Measurements from ENCODE around the gene PTPRQ. TPM values are rescaled to one million over a fixed set of nuclear protein-coding genes. Genes with fewer than 3 reads are reported as not detected.
"Not testable (repeated sequence)": the region's sequence is repeated elsewhere in the genome, so short reads cannot be mapped to it uniquely, and the experiment has no call there.

The PTPRQ gene
- total and polyA plus RNA-seq, 10 donors, result under 0.01 to 0.09 (median 0.03) TPM; not detected in 7

DNA sequence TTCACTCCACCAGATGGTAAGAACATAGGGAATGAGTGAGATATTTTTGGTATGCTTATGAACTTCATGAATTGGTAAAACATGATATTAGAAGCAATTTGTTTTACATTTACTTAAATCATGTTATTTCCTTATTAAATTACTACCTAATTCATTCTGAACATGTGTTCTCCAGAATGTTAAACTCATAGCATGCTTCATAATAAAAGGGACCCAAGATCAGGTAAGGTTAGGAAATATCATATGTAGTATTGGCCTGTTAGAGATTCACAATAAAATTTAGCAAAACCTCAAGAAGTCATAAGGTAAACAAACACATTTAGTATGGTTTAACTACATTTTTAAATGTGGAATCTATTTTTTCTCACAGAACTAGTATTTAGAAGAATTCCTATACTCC lies 28.2 kb downstream of the PTPRQ start:
- TF ChIP-seq POLR2AphosphoS5 (IDR thresholded peaks at IDR 0.05), result no peak
- TF ChIP-seq, protein P1, sequence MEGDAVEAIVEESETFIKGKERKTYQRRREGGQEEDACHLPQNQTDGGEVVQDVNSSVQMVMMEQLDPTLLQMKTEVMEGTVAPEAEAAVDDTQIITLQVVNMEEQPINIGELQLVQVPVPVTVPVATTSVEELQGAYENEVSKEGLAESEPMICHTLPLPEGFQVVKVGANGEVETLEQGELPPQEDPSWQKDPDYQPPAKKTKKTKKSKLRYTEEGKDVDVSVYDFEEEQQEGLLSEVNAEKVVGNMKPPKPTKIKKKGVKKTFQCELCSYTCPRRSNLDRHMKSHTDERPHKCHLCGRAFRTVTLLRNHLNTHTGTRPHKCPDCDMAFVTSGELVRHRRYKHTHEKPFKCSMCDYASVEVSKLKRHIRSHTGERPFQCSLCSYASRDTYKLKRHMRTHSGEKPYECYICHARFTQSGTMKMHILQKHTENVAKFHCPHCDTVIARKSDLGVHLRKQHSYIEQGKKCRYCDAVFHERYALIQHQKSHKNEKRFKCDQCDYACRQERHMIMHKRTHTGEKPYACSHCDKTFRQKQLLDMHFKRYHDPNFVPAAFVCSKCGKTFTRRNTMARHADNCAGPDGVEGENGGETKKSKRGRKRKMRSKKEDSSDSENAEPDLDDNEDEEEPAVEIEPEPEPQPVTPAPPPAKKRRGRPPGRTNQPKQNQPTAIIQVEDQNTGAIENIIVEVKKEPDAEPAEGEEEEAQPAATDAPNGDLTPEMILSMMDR (IDR thresholded peaks at IDR 0.05 in 8 of 11, conservative IDR thresholded peaks at IDR 0.05 in 3 of 11), result no peak
- TF ChIP-seq POLR2A (IDR thresholded peaks at IDR 0.05), result no peak
- no peak for DNase-seq
- no peaks in the 10 kb centered on the region for H3K36me3 ChIP-seq
- no peaks in the 10 kb centered on the region for H3K9me3 ChIP-seq
- H3K4me1 ChIP-seq, result no peaks in the 10 kb centered on the region
- H3K27me3 ChIP-seq (replicated peaks in 1 of 7), result no peaks in the 10 kb centered on the region
- no peak overlapping the region for H3K4me3 ChIP-seq
- H3K27ac ChIP-seq, result no peak overlapping the region
- intact Hi-C loops (cut with DNase I; ENCODE audit: low total_unique reads), result no loop called here

DNA sequence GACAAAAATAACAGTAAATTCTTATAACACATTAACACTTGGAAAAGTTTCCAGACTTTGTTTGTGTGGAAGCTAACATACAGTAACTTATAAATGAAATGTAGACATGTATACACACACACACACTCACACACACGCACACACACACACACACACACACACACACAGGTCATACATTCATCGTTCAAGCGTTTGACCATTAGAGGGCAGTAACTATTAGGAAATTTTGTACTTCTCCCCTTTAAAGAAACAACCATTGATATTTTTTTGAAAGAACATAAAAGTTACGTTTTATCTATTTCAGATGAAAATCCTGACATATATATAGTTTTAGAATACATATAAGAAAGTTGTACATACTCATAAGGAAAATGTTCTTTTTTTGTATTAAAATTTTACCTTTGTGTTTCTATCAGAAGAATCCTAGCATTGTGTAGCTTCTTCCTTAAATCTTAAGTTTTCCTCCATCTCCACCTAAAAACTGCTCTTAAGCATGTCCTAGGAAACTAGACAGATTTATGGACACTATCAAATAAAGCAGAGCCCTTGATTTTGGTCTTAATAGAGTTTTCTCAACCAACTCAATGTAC lies 29.0 kb downstream of the PTPRQ start:
- no peaks in the 10 kb centered on the region for H3K9me3 ChIP-seq
- TF ChIP-seq, protein P1 (IDR thresholded peaks at IDR 0.05 in 8 of 11, conservative IDR thresholded peaks at IDR 0.05 in 3 of 11), result peak in 1 of 11 experiments; percentile 17
- TF ChIP-seq POLR2A (IDR thresholded peaks at IDR 0.05) (no peak), POLR2AphosphoS5 (IDR thresholded peaks at IDR 0.05) (no peak)
- H3K27ac ChIP-seq, result no peak overlapping the region
- intact Hi-C loops (cut with DNase I; ENCODE audit: low total_unique reads), result no loop called here
- no peak for DNase-seq
- H3K4me1 ChIP-seq, result no peaks in the 10 kb centered on the region
- WGBS, 5 donors, result 6 to 12% (median 12%) methylated on average over 4 of the region's 4 CpGs
- H3K36me3 ChIP-seq, result no peaks in the 10 kb centered on the region
- no peak overlapping the region for H3K4me3 ChIP-seq
- H3K27me3 ChIP-seq (replicated peaks in 1 of 7), result no peaks in the 10 kb centered on the region

DNA sequence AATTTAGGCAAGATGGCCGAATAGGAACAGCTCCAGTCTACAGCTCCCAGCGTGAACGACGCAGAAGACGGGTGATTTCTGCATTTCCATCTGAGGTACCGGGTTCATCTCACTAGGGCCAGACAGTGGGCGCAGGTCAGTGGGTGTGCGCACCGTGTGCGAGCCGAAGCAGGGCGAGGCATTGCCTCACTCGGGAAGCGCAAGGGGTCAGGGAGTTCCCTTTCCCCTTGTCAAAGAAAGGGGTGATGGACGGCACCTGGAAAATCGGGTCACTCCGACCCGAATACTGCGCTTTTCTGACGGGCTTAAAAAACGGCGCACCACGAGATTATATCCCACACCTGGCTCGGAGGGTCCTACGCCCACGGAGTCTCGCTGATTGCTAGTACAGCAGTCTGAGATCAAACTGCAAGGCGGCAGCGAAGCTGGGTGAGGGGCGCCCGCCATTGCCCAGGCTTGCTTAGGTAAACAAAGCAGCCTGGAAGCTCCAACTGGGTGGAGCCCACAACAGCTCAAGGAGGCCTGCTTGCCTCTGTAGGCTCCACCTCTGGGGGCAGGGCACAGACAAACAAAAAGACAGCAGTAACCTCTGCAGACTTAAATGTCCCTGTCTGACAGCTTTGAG lies 33.6 kb downstream of the PTPRQ start:
- intact Hi-C loops (cut with DNase I; ENCODE audit: low total_unique reads); H3K27me3 ChIP-seq (replicated peaks in 1 of 7); H3K27ac ChIP-seq; H3K4me1 ChIP-seq; H3K4me3 ChIP-seq; H3K9me3 ChIP-seq; H3K36me3 ChIP-seq: not testable (repeated sequence)
- 88 to 95% (median 92%) methylated on average over 29 to 31 of the region's 31 CpGs for WGBS, 5 donors
- DNase-seq, result peak; percentile 59

DNA sequence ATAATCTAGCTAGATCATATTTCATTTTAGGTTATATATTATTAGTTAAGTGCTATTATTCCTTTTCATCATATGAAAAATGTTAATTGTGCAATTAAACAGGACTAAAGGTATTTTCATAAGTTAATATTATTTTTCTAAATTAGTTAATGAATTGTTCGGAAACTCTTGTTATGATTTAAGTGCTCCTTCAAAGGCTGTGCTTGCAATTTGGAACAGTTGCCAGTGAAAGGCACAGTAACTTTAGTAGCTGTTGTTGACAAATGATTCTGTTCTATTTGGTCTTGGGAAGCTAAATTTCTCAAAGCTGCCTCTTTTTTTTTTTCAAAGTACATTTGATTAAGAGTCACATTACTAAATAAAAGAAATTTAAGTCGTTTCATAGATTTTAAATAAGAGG lies 40.7 kb downstream of the PTPRQ start:
- no peak overlapping the region for H3K27ac ChIP-seq
- H3K36me3 ChIP-seq, result no peaks in the 10 kb centered on the region
- intact Hi-C loops (cut with DNase I; ENCODE audit: low total_unique reads), result no loop called here
- no peak overlapping the region for H3K4me3 ChIP-seq
- DNase-seq, result no peak
- H3K4me1 ChIP-seq, result no peaks in the 10 kb centered on the region
- 57 to 68% (median 65%) methylated on average over 2 of the region's 2 CpGs for WGBS, 5 donors
- H3K9me3 ChIP-seq, result no peaks in the 10 kb centered on the region
- no peaks in the 10 kb centered on the region for H3K27me3 ChIP-seq (replicated peaks in 1 of 7)
- no peak for TF ChIP-seq POLR2AphosphoS5 (IDR thresholded peaks at IDR 0.05)

DNA sequence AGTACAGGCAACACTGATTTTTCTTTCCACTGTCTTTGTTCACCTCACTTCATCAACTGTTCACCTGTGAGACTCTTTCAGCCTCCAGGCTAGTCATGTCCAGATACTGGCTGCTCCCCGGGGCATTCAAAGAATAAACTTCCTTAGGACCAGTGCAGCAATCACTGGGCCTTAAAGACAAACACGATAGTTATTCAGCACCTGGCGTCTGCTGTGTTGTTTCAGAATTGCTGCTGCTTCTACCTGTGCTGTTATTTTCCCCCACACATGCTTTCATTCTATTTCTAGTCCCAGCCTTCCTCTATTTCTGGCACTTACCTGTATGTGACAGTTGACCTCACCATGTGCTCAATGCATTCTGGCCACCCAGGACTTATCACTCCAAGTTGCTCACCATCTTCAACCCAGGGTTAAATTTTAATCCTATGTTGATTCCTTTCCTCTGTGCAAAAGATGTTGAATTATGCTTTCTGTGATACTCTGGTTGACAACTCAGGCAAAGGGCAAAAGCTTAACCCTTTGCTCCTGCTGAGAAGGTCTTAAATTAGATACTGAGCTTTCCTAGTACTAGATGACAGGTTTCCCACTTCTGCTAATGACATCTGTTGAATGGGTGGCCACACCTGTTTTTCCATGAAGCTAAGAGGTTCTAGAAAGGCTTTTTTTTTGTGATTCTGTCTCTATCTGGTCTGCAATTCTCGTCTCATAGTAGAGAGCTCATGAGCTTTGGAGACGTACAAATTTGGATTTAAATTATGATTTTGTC lies 41.4 kb downstream of the PTPRQ start:
- TF ChIP-seq POLR2AphosphoS5 (IDR thresholded peaks at IDR 0.05), result no peak
- TF ChIP-seq POLR2A (IDR thresholded peaks at IDR 0.05), result no peak
- TF ChIP-seq, protein P1 (IDR thresholded peaks at IDR 0.05 in 8 of 11, conservative IDR thresholded peaks at IDR 0.05 in 3 of 11), result no peak
- Histone ChIP-seq H3K4me3 (no peak overlapping the region), H3K36me3 (no peaks in the 10 kb centered on the region), H3K9me3 (no peaks in the 10 kb centered on the region), H3K27ac (no peak overlapping the region), H3K27me3 (replicated peaks in 1 of 7) (no peaks in the 10 kb centered on the region), H3K4me1 (no peaks in the 10 kb centered on the region)
- DNase-seq, result no peak
- 66 to 82% (median 76%) methylated on average over 5 of the region's 5 CpGs for WGBS, 5 donors
- intact Hi-C loops (cut with DNase I; ENCODE audit: low total_unique reads), result no loop called here

All from spleen (tissue), 11 donors.